ENCODE data around the gene UNK.
"Not testable (repeated sequence)": the region's sequence is repeated elsewhere in the genome, so short reads cannot be mapped to it uniquely, and the experiment has no call there.

The UNK gene

DNA sequence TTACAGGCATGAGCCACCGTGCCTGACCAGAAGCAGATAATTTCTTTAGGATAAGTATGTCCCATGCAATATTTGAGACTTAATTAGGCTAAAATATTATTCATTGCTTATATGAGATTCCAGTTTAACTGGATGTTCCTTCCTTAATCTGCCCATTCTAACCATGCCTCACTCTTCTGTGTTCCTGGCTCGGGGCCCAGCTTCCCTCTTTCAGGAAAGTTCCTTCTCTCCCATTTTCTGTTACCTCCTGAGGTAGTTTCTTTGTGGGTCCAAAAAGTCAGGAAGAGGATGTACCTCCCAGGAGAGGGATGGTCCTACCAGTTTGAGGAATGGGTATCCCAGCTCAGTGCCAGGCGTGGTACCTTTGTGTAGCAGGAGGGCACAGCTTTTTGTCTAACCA, 23.3 kb downstream of the UNK start:
- DNase-seq, result no peak

DNA sequence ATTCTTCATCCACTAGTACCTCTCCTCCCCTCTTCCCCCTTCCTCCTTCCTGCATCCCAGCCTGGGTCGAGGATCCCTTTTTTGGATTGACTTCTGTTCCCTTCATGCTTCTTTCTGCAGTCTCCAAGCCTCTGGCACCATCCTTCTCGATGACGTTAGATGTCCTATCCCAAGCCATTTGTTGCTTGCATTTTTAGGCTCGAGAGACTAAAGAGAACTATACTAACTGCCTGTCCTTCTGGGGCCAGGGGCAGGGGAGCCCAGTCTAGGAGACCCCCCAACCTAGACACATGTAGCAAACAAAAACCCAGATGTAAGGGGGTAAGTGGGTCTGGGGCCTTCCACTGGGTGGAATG, 23.9 kb downstream of the UNK start:
- no peak for DNase-seq

DNA sequence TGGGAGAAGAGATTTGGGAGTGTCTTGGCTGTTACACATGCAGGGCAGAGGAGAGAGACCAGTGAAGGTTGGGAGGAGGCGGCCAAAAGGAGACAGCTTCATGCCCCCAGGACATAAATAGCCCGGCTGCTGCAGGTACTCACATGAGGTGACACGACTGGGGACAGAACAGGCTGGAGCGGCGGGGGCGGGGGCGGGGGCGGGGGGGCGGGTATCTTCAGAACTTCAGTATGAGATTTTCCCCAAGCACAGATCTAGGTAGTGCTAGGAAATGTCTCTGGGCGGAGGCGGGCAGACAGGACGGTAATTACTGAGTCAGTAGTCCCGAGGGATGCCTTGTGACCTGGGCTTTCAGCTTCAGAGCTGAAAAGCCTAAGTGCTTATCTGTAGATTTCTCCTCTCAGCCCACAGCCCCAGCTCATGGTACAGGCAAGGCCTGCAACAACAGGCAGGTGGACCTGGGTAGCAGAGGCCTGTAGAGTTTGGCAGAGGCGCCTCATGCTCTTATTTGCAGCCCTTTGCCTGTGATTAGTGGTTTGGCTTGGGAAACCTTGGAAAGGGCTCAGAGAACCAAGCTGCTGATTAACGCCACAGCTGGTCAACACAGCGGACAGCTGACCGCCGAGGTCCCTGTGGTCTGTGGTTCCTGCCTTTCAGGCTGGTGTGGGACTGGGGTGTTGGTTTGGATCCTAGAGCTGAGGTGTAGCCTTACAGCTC, 24.5 kb downstream of the UNK start:
- DNase-seq, result no peak

DNA sequence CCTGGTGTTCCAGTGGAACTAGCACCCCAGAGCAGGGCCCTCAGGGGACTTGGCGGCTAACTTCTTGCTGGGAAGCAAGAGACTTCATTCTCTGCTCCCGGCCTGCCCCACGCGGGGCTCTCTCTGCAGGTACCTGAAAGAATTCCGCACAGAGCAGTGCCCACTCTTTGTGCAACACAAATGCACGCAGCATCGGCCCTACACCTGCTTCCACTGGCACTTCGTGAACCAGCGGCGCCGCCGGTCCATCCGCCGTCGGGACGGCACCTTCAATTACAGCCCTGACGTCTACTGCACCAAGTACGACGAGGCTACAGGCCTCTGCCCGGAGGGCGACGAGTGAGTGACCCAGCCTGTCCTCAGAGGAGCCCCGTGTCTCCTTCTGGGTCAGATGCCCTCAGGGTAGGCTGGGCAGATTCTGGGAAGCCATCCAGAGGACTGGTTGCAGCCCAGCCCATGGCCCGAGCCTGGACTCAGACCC, 25.1 kb downstream of the UNK start:
- no peak for DNase-seq

DNA sequence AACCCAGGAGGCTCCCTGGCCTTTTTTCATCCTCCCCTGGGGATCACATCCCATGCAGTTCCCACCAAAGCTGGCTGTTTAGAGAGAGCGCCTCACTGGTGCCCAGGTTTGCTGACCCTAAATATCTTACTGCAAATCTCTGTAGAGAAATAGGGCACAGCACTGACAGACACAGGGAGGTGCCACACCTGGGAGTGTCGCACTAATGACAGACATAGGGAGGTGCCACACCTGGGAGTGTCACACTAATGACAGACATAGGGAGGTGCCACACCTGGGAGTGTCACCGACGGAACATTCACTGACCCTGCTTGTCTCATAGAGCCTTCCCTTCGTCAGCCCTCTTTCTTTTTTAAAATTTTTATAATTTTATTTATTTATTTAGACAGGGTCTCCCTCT, 25.6 kb downstream of the UNK start:
- no peak for DNase-seq

DNA sequence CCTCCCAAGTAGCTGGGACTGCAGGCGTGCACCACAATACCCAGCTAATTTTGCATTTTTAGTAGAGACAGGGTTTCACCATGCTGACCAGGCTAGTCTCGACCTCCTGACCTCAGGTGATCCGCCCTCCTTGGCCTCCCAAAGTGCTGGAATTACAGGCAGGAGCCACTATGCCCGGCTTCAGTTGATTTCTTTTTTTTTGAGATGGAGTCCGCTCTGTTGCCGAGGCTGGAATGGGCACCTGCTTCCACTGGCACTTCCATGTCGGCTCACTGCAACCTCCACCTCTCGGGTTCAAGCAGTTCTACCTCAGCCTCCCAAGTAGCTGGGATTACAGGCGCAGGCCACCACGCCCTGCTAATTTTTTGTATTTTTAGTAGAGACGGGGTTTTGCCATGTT, 26.1 kb downstream of the UNK start:
- not testable (repeated sequence) for DNase-seq

DNA sequence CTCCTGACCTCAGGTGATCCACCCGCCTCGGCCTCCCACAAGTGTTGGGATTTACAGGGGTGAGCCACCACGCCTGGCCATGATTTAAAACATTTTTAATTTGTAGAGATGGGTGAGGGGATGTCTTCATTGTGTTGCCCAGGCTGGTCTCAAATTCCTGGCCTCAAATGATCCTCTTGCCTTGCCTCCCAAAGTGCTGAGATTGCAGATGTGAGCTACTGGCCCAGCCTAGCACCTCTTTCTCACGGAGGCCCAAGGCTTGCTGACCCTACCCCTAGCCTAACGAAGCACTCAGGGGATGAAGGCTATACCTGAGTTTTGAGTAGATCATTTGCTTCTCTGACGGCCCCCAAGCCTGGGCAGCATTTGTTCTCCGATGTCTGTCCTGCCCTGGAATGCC, 26.6 kb downstream of the UNK start:
- DNase-seq, result no peak

DNA sequence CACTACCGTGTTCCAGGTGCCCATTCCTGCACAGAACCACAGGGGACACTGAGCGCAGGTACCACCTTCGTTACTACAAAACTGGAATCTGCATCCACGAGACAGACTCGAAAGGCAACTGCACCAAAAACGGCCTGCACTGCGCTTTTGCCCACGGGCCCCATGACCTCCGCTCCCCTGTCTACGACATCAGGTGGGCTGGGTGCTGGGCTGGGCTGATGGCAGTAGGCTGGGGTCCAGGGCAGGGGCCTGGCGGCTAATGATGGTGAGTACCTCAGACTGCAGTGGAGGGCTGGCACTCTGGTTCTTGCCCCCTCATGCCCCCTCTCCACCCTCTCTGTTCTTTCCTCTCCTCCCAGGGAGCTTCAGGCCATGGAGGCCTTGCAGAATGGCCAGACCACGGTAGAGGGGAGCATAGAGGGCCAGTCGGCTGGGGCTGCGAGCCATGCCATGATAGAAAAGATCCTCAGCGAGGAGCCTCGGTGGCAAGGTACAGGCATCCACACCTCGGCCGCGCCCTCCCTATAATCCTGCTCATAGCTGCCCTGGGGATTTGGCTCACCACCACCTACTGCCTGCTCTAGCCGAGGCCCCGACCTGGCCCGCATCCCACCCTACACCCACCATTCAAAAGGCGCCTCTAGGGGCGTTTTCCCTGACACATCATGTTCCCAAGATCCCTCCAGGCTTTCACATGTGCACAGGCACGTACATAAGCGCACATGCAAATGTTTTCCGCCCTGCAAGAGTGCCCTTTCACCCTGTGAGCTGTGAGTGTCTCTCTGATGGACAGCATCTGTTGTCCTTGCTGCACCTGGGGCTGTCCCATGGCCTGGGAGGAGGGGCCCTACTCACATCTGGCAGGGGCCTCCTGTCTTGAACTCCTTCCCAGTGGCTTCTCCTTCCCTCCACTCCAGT, 27.7 kb downstream of the UNK start:
- no peak for DNase-seq

DNA sequence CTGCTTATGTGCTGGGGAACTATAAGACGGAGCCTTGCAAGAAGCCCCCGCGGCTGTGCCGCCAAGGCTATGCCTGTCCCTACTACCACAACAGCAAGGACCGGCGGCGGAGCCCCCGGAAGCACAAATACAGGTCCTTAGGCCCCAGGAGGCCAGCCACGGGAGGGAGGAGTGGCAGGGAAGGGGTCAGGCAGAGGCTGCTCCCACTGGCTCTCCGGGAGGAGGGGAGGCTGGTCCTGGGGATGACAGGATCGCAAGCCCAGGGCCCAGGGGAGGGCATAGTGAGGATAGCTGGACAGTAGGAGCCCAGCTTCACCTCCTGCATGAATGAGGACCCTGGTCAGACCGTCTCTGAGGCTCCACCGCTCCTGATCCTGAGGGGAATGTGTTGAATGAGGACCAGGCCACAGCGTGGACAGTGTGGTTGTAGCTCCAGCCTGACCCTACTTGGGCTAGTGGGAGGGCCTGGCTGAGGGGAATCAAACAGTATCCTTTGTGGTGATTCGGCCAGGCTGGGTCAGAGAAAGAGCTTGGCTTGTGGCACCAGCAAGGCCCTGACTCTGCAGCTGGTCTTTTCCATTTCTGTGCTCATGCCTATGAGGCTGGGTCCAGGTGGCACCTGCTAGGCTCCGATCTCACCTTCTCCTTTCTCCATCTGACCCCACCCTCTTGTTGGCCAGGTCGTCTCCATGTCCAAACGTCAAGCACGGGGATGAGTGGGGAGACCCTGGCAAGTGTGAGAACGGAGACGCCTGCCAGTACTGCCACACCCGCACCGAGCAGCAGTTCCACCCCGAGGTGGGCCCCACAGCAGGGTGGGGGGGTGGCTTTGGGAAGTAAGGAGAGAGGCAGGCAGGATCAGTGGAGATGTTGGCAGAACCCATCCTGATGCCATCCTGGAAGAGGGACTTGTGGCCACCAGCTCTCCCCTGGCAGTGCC, 28.7 kb downstream of the UNK start:
- no peak for DNase-seq

DNA sequence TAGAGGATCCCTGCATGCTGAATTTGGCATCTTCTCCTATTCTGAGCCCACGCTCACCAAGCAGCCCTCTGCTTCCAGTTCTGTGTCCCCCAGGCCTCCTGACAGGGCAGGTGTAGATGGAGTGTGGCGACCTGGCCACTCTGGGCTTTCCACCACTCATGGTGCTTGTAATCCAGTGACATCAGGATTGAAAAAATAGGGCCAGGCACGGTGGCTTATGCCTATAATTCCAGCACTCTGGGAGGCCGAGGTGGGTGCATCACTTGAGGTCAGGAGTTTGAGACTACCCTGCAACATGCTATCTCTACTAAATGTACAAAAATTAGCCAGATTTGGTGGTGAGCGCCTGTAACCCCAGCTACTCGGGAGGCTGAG, 29.4 kb downstream of the UNK start:
- no peak for DNase-seq

DNA sequence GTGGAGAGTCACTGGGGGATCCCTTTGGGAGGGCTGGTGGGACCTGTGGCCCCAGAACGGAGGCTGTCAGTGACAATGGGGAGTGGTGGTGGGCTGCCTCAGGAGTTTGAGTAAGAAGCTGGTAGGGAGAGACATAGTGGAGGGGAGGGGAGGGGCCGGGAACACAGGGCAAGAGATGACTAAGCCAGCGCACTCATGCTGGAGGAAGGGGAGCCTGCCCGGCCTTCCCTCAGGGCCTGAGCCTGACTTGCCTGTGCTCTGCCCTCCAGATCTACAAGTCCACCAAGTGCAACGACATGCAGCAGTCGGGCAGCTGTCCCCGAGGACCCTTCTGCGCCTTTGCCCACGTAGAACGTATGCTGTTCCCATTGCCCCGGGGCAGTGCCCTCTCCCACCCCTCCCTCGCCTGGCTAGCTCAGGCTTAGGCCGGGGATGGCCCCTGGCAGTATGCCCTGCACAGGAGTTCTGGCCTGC, 30.3 kb downstream of the UNK start:
- no peak for DNase-seq

DNA sequence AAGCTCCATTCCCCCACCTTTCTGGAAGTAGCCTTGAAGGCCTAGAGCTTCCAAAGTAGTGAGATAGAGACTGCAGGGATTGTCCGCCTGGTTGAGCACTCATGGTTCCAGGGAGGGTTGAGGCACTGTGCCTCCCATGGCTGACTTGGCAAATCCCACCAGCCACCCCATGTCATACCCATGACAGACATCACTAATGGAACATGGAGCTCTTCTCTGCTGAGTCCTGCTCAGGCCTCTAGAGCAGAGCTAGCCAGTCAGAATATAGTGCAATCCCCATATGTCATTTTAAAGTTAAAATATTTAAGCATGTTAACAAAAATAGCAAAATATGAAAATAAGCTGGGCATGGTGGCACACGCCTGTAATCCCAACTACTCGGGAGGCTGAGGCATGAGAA, 30.8 kb downstream of the UNK start:
- DNase-seq, result no peak

DNA sequence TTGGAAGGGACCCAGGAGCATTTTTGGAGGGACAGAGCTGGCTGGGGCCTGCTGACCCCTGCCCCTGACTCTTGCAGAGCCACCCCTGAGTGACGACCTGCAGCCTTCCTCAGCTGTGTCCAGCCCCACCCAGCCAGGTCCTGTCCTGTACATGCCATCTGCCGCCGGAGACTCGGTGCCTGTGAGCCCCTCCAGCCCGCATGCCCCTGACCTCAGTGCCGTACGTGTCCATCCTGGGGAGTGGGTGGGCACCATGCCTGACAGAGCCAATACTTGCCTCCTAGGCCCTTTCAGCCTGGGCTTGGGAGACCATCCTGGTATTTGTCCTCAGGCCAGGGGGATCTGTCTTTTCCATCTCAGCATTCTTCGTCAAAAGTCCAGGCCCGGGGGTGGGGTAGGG, 32.1 kb downstream of the UNK start:
- no peak for DNase-seq

DNA sequence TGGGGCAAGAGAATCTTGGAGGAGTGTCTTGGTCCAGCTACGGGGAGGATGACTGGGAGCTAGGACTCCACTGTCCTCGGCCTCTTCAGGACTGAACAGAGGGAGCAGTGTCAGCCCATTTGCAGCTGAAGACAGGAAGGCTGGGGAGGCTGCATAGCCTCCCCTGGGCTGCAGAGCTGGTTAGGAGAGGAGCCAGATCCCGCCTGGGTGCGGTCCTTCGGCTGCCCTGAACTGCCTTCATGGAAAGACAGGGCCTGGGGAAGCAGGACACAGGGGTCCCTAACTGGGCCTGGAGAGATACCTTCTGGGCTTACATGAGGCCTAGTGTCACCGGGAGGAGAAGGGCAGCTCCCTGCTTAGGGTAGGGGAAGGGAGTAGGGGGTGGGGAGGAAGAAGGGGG, 33.0 kb downstream of the UNK start:
- DNase-seq, result no peak

DNA sequence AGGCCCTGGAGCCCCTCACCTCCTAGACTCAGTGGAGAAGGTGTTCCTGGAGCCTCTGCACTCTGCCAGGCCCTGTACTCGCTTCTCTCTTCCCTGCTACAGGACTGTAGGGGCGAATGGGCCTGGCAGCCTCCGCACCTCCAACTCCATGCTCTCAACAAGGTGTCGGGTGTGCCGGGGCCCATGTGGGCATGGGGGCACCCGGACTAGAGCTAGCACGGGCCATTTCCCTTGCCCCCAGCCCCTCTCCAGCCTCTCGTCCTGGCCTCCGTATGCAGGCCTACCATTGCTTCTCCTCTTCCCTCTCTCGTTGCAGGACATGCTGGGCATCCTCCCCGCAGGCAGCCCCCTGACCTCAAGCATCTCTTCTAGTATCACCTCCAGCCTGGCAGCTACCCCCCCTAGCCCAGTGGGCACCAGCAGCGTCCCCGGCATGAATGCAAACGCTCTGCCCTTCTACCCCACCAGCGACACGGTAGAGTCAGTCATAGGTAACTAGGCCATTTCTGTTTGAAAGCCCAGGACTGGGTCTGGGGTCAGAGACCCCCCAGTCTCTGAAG, 33.8 kb downstream of the UNK start:
- no peak for DNase-seq

DNA sequence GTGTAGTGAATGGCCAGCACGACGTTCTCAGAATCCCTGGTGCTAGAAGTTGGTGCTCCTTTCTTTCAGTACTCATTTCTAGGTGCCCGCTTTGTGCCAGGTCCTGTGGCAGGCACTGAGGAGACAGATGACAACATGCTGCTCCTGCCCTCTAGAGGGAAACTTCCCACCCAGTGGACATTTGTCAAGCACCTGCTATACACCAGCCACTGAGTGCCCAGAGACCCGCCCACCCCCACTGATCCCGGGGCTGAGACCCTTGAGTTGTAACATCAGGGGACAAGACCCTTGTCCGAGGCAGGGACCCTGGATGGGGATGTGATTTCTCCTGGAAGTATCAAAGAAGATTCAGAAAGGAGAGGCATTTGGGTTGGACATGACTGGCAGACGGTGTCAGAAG, 34.5 kb downstream of the UNK start:
- no peak for DNase-seq

DNA sequence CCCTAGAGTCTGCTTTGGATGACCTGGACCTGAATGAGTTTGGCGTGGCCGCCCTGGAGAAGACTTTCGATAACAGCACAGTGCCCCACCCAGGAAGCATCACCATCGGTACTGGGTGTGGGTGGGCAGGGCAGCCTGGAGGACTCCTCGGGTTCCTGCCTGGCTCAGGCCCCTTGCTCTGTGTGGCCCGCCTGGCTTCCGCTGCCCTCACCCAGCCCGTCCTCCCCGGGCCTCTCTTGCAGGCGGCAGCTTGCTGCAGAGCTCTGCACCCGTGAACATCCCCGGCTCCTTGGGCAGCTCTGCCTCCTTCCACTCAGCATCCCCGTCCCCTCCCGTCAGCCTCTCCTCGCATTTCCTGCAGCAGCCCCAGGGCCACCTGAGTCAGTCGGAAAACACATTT, 35.1 kb downstream of the UNK start:
- no peak for DNase-seq

DNA sequence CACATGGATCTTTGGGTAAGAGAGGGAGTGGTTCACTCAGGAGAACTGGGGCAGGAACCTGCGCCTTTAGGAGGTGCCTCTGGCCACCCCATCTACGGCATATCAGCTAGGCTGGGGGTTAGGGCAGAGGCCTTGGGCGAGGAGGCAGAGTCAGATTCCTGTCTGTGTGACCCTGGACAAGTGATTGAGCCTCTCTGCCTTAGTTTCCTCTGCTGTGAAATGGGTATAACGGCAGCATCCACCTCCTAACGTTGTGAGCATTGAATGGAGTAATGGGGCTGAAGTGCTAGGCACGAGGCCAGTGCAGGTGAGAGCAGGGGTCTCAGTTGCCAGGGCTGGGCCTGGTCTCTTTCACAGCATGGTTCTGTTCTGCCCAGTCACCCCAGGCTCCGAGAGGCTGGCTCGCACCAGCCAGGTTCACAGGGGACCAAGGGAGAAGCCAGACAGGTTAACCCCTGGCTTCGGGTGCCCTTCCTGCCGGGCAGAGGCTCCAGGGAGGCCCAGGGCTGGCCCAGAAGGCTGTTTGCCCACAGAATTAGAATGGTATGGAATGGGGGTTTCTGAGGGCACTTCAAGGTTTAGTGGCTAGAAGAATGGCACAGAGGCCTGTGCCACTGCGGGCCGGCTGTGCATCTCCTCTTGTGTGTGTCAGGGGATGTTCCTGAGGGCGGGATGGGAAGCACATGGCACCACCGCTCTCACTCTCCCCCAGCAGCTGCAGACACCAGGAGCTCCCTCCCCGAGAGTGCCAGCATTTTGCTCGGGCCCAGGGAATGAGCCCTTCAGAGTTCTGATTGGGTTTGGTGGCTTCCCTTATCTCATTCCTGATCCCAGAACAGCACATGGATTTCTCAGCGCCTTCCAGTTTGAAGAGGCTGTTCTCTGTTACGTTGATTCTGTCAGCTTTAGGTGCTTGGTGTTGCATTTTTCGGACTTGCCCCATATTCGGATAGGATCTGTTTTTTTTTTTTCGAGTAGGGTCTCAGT, 35.8 kb downstream of the UNK start:
- no peak for DNase-seq

DNA sequence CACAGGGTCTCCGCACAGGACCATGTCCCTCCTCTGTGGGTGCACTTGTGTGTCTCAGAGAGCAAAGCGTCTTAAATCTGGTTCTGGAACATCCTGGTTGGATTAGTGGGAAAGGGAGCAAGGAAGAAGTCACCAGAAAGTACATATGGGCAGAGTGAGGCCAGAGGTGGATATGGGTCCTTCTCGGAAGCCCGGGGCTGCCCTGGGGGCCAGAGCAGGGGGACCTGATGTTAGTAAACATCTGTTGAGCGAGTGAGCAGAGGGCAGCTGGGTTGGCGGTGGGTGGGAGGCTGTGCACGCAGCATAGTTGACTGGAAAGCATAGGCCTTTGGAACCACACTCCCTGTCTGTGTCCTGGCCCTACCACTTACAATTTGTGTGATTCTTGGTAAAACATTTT, 36.9 kb downstream of the UNK start:
- no peak for DNase-seq

DNA sequence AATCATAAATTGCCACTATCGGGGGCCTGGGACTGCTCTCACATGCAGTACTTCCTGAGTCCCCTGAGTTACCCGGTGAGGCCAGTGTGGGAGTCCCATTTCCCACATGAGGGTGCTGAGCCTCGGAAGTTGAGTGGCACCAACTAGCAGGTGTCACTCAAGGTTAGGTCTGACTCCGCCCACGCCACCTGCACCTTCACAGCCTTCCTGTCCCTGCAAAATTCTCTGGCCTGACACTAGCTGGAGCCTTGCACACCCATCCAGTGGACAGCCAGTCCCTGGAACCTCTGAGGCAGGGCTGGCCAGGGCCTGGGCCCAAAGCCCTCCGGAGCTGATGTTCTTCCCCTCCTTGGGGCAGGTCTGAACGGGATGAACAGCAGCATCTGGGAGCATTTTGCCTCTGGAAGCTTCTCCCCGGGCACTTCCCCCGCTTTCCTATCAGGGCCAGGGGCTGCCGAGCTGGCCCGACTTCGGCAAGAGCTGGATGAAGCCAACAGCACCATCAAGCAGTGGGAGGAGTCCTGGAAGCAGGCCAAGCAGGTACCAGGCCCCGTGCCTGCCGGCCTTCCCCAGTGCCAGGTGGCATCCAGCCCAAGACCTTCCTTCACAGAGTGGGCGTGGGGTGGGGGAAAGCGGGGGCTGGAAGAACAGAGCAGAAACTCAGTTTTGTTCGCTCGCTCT, 37.7 kb downstream of the UNK start:
- DNase-seq, result peak; percentile 73

DNA sequence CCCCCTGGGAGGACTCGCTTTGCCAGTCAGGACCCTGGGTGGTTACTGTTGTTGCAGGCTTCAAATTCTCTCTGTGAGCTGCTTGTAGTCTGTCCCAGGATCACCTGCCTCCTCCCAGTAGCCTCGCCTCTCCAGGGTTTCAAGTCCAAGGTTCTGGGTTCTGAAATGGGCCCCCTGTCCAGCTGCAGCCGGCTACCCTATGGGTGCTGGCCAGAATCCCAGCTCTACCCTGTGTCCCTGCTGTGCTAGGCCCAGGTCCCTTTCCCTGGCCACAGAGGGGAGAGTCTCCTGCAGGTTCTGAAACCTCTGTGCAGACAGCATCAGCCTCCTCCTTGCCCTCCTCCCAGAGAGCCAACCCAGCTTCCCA, 38.2 kb downstream of the UNK start:
- DNase-seq, result no peak
